SK-N-SH (cell line): ENCODE results near the gene TMTC2. TPM values are rescaled to one million over a fixed set of nuclear protein-coding genes. Genes with fewer than 3 reads are reported as not detected.

Experiments
- CTCF ChIA-PET: fragments of 300-600, 350-600 bp; formaldehyde crosslinking; extraction: SDS; loops from one replicate; lab custom pipeline; 2021; lab: Yijun Ruan, JAX
- POLR2A ChIA-PET: fragments of 350-600 bp; sonication (Branson Sonifier 250); formaldehyde crosslinking; extraction: SDS; loops from one replicate; lab custom pipeline; 2020; ENCODE audit warnings: antibody characterized with exemption, inconsistent platforms; lab: Yijun Ruan, JAX
- DNase-seq: peaks from one replicate; pipeline ENCODE4 v3.0.0; 2012
- H2AFZ ChIP-seq: fragments of 200-600 bp; sonication (generic); 2 replicates; pipeline ENCODE4 v1.8.1; 2016; ENCODE audit warnings: antibody characterized with exemption, mild to moderate bottlenecking, low read depth
- H3F3A ChIP-seq: fragments of 200-600 bp; sonication (generic); replicated peaks from 2 replicates; pipeline ENCODE3; 2016; ENCODE audit warnings: antibody characterized with exemption, mild to moderate bottlenecking; ENCODE audit not compliant: insufficient read depth
- H3K27ac ChIP-seq, 2 experiments: fragments of 200-500 bp in 1 of 2; fragments of 200-600 bp in 1 of 2; sonication (Bioruptor generic) in 1 of 2; sonication (generic), shearing (Covaris generic) in 1 of 2; 2 replicates each; pipeline versions ENCODE4 v1.5.1 to v1.6.1; 2014 to 2016; ENCODE audit warnings: low read depth in 2 of 2, inconsistent platforms in 1 of 2, low read length in 1 of 2, mild to moderate bottlenecking in 1 of 2, mixed read lengths in 1 of 2
- H3K27me3 ChIP-seq: fragments of 200-600 bp; sonication (generic), shearing (Covaris generic); 2 replicates; pipeline ENCODE4 v1.6.1; 2016; ENCODE audit warnings: mixed run types; ENCODE audit not compliant: insufficient read depth
- H3K36me3 ChIP-seq, 2 experiments: fragments of 200-500 bp in 1 of 2; fragments of 200-600 bp in 1 of 2; sonication (Bioruptor generic) in 1 of 2; sonication (generic) in 1 of 2; replicated peaks in 1 of 2; 2 replicates each; pipeline versions ENCODE3 to v1.5.1; 2014 to 2016; ENCODE audit warnings: low read length in 1 of 2, mild to moderate bottlenecking in 1 of 2; ENCODE audit not compliant: insufficient read depth in 2 of 2, control insufficient read depth in 1 of 2
- H3K4me1 ChIP-seq, 2 experiments: fragments of 200-500 bp in 1 of 2; fragments of 200-600 bp in 1 of 2; sonication (Bioruptor generic) in 1 of 2; sonication (generic), shearing (Covaris generic) in 1 of 2; 2 replicates each; pipeline versions ENCODE4 v1.5.1 to v1.6.1; 2014 to 2016; ENCODE audit warnings: low read depth in 1 of 2, low read length in 1 of 2, mixed run types in 1 of 2; ENCODE audit not compliant: insufficient read depth in 2 of 2, control insufficient read depth in 1 of 2
- H3K4me2 ChIP-seq: fragments of 200-600 bp; sonication (generic), shearing (Covaris generic); 2 replicates; pipeline ENCODE4 v1.6.1; 2017; ENCODE audit warnings: mixed run types
- H3K4me3 ChIP-seq, 2 experiments: fragments of 200-500 bp in 1 of 2; fragments of 200-600 bp in 1 of 2; sonication (Bioruptor generic) in 1 of 2; sonication (generic), shearing (Covaris generic) in 1 of 2; 2 replicates each; pipeline versions ENCODE4 v1.5.1 to v1.8.1; 2014 to 2016; ENCODE audit warnings: low read depth in 2 of 2, inconsistent platforms in 1 of 2, low read length in 1 of 2, mild to moderate bottlenecking in 1 of 2, mixed read lengths in 1 of 2, moderate library complexity in 1 of 2
- H3K79me2 ChIP-seq: fragments of 200-600 bp; sonication (generic); 2 replicates; pipeline ENCODE4 v1.8.1; 2017; ENCODE audit warnings: mild to moderate bottlenecking; ENCODE audit not compliant: insufficient read depth
- H3K9ac ChIP-seq: fragments of 200-600 bp; sonication (generic); 2 replicates; pipeline ENCODE4 v1.6.1; 2017; ENCODE audit warnings: mixed run types
- H3K9me2 ChIP-seq: fragments of 200-600 bp; sonication (generic); 2 replicates; pipeline ENCODE4 v1.6.1; 2017; ENCODE audit warnings: mixed run types
- H3K9me3 ChIP-seq: fragments of 200-600 bp; sonication (generic); 2 replicates; pipeline ENCODE4 v1.6.1; 2017; ENCODE audit warnings: mixed run types, mild to moderate bottlenecking, moderate library complexity
- H4K20me1 ChIP-seq: fragments of 200-600 bp; sonication (generic); 2 replicates; pipeline ENCODE4 v1.6.1; 2017; ENCODE audit warnings: mild to moderate bottlenecking, mixed run types; ENCODE audit not compliant: insufficient read depth
- EP300 ChIP-seq, 2 experiments: IDR thresholded peaks; 2 replicates each; pipeline versions ENCODE4 v1.4.0 to v1.6.1; 2012; ENCODE audit warnings: borderline replicate concordance in 1 of 2, low read depth in 1 of 2, low read length in 1 of 2
- GABPA ChIP-seq: IDR thresholded peaks from 2 replicates; pipeline ENCODE4 v1.4.0; 2012; ENCODE audit warnings: low read depth, mild to moderate bottlenecking
- GATA2 ChIP-seq: sonication (generic); formaldehyde crosslinking; IDR thresholded peaks from 2 replicates; pipeline ENCODE4 v1.5.0; 2020; ENCODE audit warnings: mild to moderate bottlenecking, missing genetic modification reagents
- MXI1 ChIP-seq: IDR thresholded peaks from 2 replicates; pipeline ENCODE4 v1.6.1; 2012; ENCODE audit warnings: mild to moderate bottlenecking, low read depth, low read length, improper control_type of control experiment
- NFIC ChIP-seq: IDR thresholded peaks from 2 replicates; pipeline ENCODE4 v1.4.0; 2012; ENCODE audit warnings: borderline replicate concordance
- REST ChIP-seq: IDR thresholded peaks from 2 replicates; pipeline ENCODE4 v1.6.1; 2012; ENCODE audit warnings: mild to moderate bottlenecking, low read depth, low read length, moderate library complexity
- RFX5 ChIP-seq: IDR thresholded peaks from 2 replicates; pipeline ENCODE4 v1.6.1; 2012; ENCODE audit warnings: mild to moderate bottlenecking, improper control_type of control experiment, low read length
- TCF12 ChIP-seq: IDR thresholded peaks from 2 replicates; pipeline ENCODE4 v1.4.0; 2012
- USF1 ChIP-seq: IDR thresholded peaks from 2 replicates; pipeline ENCODE4 v1.4.0; 2012; ENCODE audit warnings: low read depth, borderline replicate concordance
- ZBTB33 ChIP-seq: IDR thresholded peaks from 2 replicates; pipeline ENCODE4 v1.4.0; 2012; ENCODE audit warnings: low read depth, borderline replicate concordance
- WGBS: methylation state at CpG from one replicate; pipeline ENCODE4 v1.1.6; 2017; ENCODE audit warnings: low lambda C conversion rate; 5-methylcytosine and 5-hydroxymethylcytosine counted together
- polyA plus RNA-seq, 3 experiments: library from polyadenylated mRNA; depleted of rRNA; stranded (reverse); fragments of >200 nt; gene quantifications; 2 replicates each; pipeline ENCODE4 v1.2.3, GENCODE V29; 2012

TMTC2 gene
- polyA plus RNA-seq, 1 of the 3 experiments (the other 2 are of a cell fraction): 4.1 TPM

GRCh38 chr12:82964446-82964845 is 277.7 kb downstream of the TMTC2 start:
- no peak overlapping the region for H3K9ac ChIP-seq
- H3K4me1 ChIP-seq: peaks cover 4 to 21% of the 10 kb centered on the region in 2 experiments; a peak in 3 of 4 replicates
- no peaks in the 10 kb centered on the region for H3K9me3 ChIP-seq
- ChIA-PET POLR2A (no interaction called here), CTCF (interaction anchor here (0.6 to 1.3 kb wide), 2 partner anchors 19 to 217 kb away, joined by 3 read pairs; no protein-coding TSS in a partner anchor)
- H3K4me2 ChIP-seq: no peak overlapping the region
- H3K36me3 ChIP-seq: peaks cover 0 to 20% of the 10 kb centered on the region in 2 experiments
- no peaks in the 10 kb centered on the region for H4K20me1 ChIP-seq
- peak overlapping the region; percentile 5 to 85; a peak in 3 of 4 replicates for H3K27ac ChIP-seq
- TF ChIP-seq NFIC: no peak
- TF ChIP-seq RFX5: no peak
- TF ChIP-seq TCF12: no peak
- peak in 1 of 2 experiments; percentile 12; a peak in 1 of 4 replicates for TF ChIP-seq EP300 (IDR thresholded peaks at IDR 0.05; ENCODE audit: borderline replicate concordance in 1 of 2, low read depth in 1 of 2, low read length in 1 of 2)
- TF ChIP-seq GATA2: peak; percentile 40
- no peak for TF ChIP-seq GABPA
- no peak for TF ChIP-seq MXI1
- no peak for TF ChIP-seq USF1
- no peak overlapping the region for H2AFZ ChIP-seq
- no peak overlapping the region for H3K4me3 ChIP-seq
- H3F3A ChIP-seq: no peaks in the 10 kb centered on the region
- no peaks in the 10 kb centered on the region for H3K79me2 ChIP-seq
- WGBS: 57% methylated on average over 3 of the region's 3 CpGs
- no peaks in the 10 kb centered on the region for H3K27me3 ChIP-seq
- H3K9me2 ChIP-seq: no peaks in the 10 kb centered on the region
- no peak for DNase-seq

GRCh38 chr12:82966001-82966559 is 279.4 kb downstream of the TMTC2 start:
- Histone ChIP-seq H2AFZ (no peak overlapping the region), H3K79me2 (no peaks in the 10 kb centered on the region), H3K9ac (no peak overlapping the region), H3K4me1 (peaks cover 4 to 21% of the 10 kb centered on the region in 2 experiments; a peak in 3 of 4 replicates), H4K20me1 (no peaks in the 10 kb centered on the region), H3K4me3 (no peak overlapping the region), H3K9me2 (no peaks in the 10 kb centered on the region), H3K36me3 (peaks cover 0 to 20% of the 10 kb centered on the region in 2 experiments), H3K9me3 (no peaks in the 10 kb centered on the region), H3K27me3 (no peaks in the 10 kb centered on the region), H3K27ac (no peak overlapping the region), H3K4me2 (no peak overlapping the region), H3F3A (no peaks in the 10 kb centered on the region)
- 89% methylated on average over 2 of the region's 2 CpGs for WGBS
- ChIA-PET CTCF (interaction anchor here (1.0 kb wide), 1 partner anchor 18 kb away, joined by 5 read pairs; no protein-coding TSS in a partner anchor), POLR2A (no interaction called here)
- TF ChIP-seq REST: no peak
- TF ChIP-seq ZBTB33: no peak
- no peak for DNase-seq
